ENCODE measurements around the gene UPF3B.
"Not testable (repeated sequence)": the region's sequence is repeated elsewhere in the genome, so short reads cannot be mapped to it uniquely, and the experiment has no call there.

UPF3B gene

DNA sequence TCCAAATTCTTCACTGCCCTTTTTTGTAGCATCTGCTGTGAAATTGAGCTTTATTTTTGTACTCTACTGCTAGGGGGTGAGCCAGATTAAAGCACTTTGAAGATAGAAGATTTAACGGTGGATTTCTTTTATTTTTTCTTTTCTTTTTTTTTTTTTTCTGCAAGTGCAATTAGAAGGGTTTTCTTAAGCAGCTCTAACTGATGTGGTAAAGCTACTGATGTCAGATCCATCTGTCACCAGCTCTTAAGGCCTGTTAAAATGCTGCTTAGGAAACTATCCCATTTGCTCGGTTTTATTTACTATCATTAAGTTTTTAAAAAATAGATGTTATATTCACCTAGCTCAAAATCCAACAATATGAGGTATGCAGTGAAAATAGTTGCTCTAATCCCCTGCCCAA is 26.0 kb upstream of the UPF3B start:
- Histone ChIP-seq H3K36me3 (ENCODE audit: insufficient read depth, low read depth, low read length) (peaks cover 15% of the 10 kb centered on the region; the same call in 1 of the 2 replicates), H3K4me3 (ENCODE audit: low read length) (no peak overlapping the region), H3K27me3 (ENCODE audit: insufficient read depth, low read length) (no peaks in the 10 kb centered on the region), H3K27ac (ENCODE audit: low read length) (no peak overlapping the region), H3K9ac (ENCODE audit: low read depth, low read length) (no peak overlapping the region), H3K4me1 (ENCODE audit: insufficient read depth, low read length) (no peaks in the 10 kb centered on the region), H3K9me3 (ENCODE audit: insufficient read depth, low read depth, low read length) (no peaks in the 10 kb centered on the region)

DNA sequence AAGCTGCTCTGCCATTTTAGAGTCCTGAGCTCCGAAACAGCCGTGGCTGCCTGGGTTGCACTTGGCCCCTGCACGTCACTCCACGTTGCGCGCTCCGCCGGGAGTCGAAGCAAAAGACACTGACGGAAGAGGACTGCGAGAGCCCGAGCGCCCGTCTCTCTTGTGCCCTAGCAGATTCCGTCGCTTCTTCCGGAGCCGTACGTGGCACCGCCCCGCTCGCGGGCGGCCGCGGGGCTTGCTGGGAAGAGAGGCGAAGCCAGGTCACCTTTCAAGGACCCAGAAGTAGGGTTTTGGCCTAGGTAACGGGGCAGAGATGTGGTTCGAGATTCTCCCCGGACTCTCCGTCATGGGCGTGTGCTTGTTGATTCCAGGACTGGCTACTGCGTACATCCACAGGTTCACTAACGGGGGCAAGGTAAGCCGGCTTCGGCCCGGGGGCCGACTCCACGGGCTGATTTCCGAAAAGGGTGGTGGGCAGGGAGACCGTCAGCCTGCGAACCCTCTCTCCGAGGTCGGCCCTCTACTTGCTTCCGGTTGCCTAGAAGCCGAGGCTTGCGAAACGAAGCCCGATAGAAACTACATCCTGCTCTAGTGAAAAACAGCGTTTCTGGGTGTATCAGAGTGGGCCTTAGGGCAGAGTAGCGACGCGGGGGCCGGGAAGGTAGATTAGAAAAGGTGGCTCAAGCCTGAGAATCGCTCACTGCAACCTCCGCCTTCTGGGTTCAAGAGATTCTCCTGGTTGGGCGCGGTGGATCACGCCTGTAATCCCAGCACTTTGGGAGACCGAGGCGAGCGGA is 19.0 kb upstream of the UPF3B start, which contains the start of the genes NDUFA1 and RNF113A:
TSS of gene NDUFA1 (plus strand) at position 234 of the 797 bp plus-strand sequence. CDS start at position 314, 80 bp downstream.
TSS of gene RNF113A (minus strand) at position 135 of the 797 bp plus-strand sequence. CDS start at position 15, 120 bp downstream.
- no peaks in the 10 kb centered on the region for H3K4me1 ChIP-seq (ENCODE audit: insufficient read depth, low read length)
- peak within 1 kb of the TSS; percentile 83 for H3K4me3 ChIP-seq (ENCODE audit: low read length)
- H3K9ac ChIP-seq (ENCODE audit: low read depth, low read length) = peak within 1 kb of the TSS; percentile 89
- no peaks in the 10 kb centered on the region; the same call in 1 of the 2 replicates for H3K27me3 ChIP-seq (ENCODE audit: insufficient read depth, low read length)
- peak within 1 kb of the TSS; percentile 70 for H3K27ac ChIP-seq (ENCODE audit: low read length)
- peaks cover 10% of the 10 kb centered on the region; the same call in 1 of the 2 replicates for H3K36me3 ChIP-seq (ENCODE audit: insufficient read depth, low read depth, low read length)
- no peaks in the 10 kb centered on the region for H3K9me3 ChIP-seq (ENCODE audit: insufficient read depth, low read depth, low read length)

DNA sequence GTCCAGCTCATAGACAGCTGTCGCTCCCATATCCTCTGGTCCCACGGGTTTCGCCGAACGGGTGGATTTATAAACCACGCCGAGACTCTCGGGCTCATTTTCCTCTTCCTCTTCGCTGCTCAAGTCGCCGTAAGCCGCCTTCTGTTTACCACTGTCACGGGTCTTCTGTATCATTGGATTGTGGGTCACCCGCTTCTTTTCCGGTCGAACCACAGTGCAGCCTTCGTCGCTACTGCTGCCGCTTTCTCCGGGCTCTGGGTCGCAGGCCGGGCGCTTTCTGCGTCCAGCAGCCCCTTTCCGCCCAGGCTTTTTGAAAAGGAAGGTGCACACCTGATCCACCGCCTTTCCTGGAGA is 18.5 kb upstream of the UPF3B start:
- Histone ChIP-seq H3K27me3 (ENCODE audit: insufficient read depth, low read length) (no peaks in the 10 kb centered on the region; the same call in 1 of the 2 replicates), H3K4me1 (ENCODE audit: insufficient read depth, low read length) (no peaks in the 10 kb centered on the region), H3K9ac (ENCODE audit: low read depth, low read length) (peak overlapping the region; percentile 89; the same call in 1 of the 2 replicates), H3K9me3 (ENCODE audit: insufficient read depth, low read depth, low read length) (no peaks in the 10 kb centered on the region), H3K36me3 (ENCODE audit: insufficient read depth, low read depth, low read length) (peaks cover 6% of the 10 kb centered on the region; the same call in 1 of the 2 replicates), H3K4me3 (ENCODE audit: low read length) (peak overlapping the region; percentile 83), H3K27ac (ENCODE audit: low read length) (no peak overlapping the region)

DNA sequence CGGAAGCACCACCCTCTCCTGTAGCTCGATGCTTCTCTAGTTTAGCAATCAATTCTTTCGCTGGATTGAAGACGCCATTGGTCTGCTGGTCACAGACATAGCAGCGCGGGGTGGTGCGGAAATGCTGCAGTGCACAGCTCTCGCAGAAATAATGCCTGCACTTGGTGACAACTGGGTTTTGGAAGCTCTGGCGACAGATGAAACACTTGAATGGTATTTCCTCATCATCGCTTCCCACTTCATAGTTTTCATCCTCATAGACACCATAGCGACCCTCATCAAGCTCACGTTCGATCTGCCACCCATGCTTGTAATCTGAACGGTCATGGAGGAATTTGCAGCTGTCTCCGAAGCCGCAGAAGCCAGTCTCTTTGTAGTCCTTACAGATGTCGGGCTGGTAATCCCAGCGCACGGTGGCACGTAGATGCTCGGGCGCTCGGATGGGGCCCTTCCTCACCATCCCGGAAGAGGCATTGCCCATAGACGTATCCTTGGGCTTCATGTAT is 17.9 kb upstream of the UPF3B start:
- Histone ChIP-seq H3K36me3 (ENCODE audit: insufficient read depth, low read depth, low read length) (peaks cover 3% of the 10 kb centered on the region; the same call in 1 of the 2 replicates), H3K27me3 (ENCODE audit: insufficient read depth, low read length) (no peaks in the 10 kb centered on the region; the same call in 1 of the 2 replicates), H3K4me1 (ENCODE audit: insufficient read depth, low read length) (no peaks in the 10 kb centered on the region), H3K9ac (ENCODE audit: low read depth, low read length) (peak overlapping the region; percentile 89; the same call in 1 of the 2 replicates), H3K27ac (ENCODE audit: low read length) (no peak overlapping the region), H3K4me3 (ENCODE audit: low read length) (peak overlapping the region; percentile 83), H3K9me3 (ENCODE audit: insufficient read depth, low read depth, low read length) (no peaks in the 10 kb centered on the region)

DNA sequence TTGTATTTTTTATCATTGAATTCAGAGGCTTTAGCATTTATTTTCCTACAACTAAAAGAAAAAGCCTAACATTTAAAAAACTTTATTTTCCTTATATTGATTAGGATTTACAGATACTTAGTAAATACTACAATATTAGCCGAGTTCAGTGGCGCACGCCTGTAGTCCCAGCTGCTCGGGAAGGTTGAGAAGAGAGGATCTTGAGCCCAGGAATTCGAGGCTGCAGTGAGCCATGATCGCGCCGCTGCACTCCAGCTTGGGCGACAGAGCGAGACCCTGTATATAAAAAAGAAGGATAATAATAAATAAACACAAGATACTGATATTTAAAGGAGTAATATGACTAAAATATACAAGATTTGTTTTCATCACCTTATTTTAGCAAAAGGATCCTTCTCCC is 681 bp upstream of the UPF3B start:
- H3K4me1 ChIP-seq (ENCODE audit: insufficient read depth, low read length) = no peaks in the 10 kb centered on the region; the same call in 1 of the 2 replicates
- H3K9me3 ChIP-seq (ENCODE audit: insufficient read depth, low read depth, low read length) = no peaks in the 10 kb centered on the region
- no peaks in the 10 kb centered on the region for H3K27me3 ChIP-seq (ENCODE audit: insufficient read depth, low read length)
- peak overlapping the region; percentile 56 for H3K4me3 ChIP-seq (ENCODE audit: low read length)
- no peak overlapping the region for H3K27ac ChIP-seq (ENCODE audit: low read length)
- peak overlapping the region; percentile 74; the same call in 1 of the 2 replicates for H3K9ac ChIP-seq (ENCODE audit: low read depth, low read length)
- peaks cover 28% of the 10 kb centered on the region for H3K36me3 ChIP-seq (ENCODE audit: insufficient read depth, low read depth, low read length)

DNA sequence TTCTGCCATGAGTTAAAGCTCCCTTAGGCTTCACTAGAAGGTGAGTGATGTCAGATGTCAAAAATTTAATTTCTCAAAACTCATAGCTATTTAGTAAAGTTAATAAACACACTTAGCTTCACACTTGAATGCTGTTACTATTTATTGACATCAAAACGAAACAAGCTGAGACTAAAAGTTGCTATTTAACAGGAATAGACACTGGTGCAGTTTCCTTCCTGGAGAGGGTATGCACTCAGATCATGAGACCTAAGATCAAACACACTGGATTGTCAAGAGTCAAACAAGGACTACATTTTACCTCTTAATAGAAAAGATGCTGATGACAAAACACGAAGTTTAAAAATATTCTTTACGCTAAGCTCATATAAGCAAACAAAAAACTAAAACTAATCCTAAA is 18.9 kb downstream of the UPF3B start:
- H3K9ac ChIP-seq (ENCODE audit: low read depth, low read length) = no peak overlapping the region
- no peaks in the 10 kb centered on the region for H3K9me3 ChIP-seq (ENCODE audit: insufficient read depth, low read depth, low read length)
- H3K27me3 ChIP-seq (ENCODE audit: insufficient read depth, low read length) = no peaks in the 10 kb centered on the region
- H3K27ac ChIP-seq (ENCODE audit: low read length) = no peak overlapping the region
- H3K36me3 ChIP-seq (ENCODE audit: insufficient read depth, low read depth, low read length) = peaks cover 84% of the 10 kb centered on the region
- H3K4me1 ChIP-seq (ENCODE audit: insufficient read depth, low read length) = no peaks in the 10 kb centered on the region
- no peak overlapping the region for H3K4me3 ChIP-seq (ENCODE audit: low read length)

DNA sequence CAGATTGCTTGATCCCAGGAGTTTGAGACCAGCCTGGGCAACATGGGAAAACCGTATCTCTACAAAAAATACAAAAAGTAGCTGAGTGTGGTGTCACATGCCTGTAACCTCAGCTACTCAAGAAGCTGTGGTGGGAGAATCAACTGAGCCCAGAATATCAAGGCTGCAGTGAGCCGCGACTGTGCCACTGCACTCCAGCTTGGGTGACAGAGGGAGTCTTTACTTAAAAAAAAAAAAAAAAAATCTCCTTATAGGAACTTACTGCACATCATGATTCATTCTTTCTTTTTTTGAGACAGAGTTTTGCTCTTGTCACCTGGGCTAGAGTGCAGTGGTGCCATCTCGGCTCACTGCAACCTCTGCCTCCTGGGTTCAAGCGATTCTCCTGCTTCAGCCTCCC is 24.3 kb downstream of the UPF3B start:
- H3K4me1 ChIP-seq (ENCODE audit: insufficient read depth, low read length) = no peaks in the 10 kb centered on the region

DNA sequence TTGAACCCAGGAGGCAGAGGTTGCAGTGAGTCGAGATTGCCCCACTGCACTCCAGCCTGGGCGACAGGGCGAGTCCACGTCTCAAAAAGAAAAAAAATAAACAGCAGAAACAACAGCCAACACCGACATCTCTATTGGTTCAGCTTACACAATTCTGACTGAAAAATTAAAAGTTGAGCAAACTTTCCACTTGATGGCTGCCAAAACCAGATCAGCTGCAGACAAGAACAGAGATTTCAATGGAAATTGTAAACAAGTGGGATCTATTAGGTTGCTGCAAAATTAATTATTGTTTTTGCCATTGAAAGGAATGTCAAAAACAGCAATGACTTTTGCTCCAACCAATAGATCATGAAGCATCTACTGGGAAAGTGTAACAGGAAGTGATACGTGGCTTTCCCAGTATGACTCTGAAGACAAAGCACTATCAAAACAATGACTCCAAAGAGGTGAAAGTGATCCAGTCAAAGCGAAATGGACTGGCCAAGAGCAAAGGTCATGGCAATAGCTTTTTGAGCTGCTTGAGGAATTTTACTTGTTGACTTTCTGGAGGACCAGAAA is 26.3 kb downstream of the UPF3B start:
- Histone ChIP-seq H3K4me3 (ENCODE audit: low read length) (no peak overlapping the region), H3K9me3 (ENCODE audit: insufficient read depth, low read depth, low read length) (no peaks in the 10 kb centered on the region), H3K27ac (ENCODE audit: low read length) (no peak overlapping the region), H3K9ac (ENCODE audit: low read depth, low read length) (no peak overlapping the region; the same call in 1 of the 2 replicates), H3K36me3 (ENCODE audit: insufficient read depth, low read depth, low read length) (peaks cover 21% of the 10 kb centered on the region; the same call in 1 of the 2 replicates), H3K4me1 (ENCODE audit: insufficient read depth, low read length) (no peaks in the 10 kb centered on the region), H3K27me3 (ENCODE audit: insufficient read depth, low read length) (no peaks in the 10 kb centered on the region)

More for the DNA sequence above, 24.3 kb downstream of the UPF3B start:
- Histone ChIP-seq H3K4me3 (ENCODE audit: low read length) (no peak overlapping the region), H3K9me3 (ENCODE audit: insufficient read depth, low read depth, low read length) (no peaks in the 10 kb centered on the region), H3K36me3 (ENCODE audit: insufficient read depth, low read depth, low read length) (peaks cover 37% of the 10 kb centered on the region), H3K27me3 (ENCODE audit: insufficient read depth, low read length) (no peaks in the 10 kb centered on the region), H3K27ac (ENCODE audit: low read length) (no peak overlapping the region), H3K9ac (ENCODE audit: low read depth, low read length) (no peak overlapping the region)

DNA sequence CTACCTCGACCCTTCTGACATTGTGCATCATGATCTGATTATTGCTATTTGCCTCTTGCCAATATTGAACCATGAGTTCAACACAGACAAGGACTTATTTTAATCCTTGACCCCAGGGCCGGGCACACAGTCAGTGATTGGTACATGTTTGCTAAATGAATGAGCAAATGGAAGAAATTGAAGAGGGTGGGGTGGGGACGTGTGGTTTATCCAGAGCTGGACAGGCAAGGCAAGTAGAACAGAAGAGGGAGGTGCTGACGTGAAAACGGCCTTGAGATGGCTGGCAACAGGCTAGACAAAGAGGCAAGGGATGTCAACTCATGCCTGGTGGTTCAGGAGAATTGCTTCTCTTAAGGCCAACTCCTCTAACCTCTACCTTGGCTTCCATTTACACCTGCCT is 28.5 kb downstream of the UPF3B start:
- H3K4me1 ChIP-seq (ENCODE audit: insufficient read depth, low read length); H3K27me3 ChIP-seq (ENCODE audit: insufficient read depth, low read length); H3K36me3 ChIP-seq (ENCODE audit: insufficient read depth, low read depth, low read length); H3K27ac ChIP-seq (ENCODE audit: low read length); H3K9me3 ChIP-seq (ENCODE audit: insufficient read depth, low read depth, low read length); H3K9ac ChIP-seq (ENCODE audit: low read depth, low read length); H3K4me3 ChIP-seq (ENCODE audit: low read length): not testable (repeated sequence)

DNA sequence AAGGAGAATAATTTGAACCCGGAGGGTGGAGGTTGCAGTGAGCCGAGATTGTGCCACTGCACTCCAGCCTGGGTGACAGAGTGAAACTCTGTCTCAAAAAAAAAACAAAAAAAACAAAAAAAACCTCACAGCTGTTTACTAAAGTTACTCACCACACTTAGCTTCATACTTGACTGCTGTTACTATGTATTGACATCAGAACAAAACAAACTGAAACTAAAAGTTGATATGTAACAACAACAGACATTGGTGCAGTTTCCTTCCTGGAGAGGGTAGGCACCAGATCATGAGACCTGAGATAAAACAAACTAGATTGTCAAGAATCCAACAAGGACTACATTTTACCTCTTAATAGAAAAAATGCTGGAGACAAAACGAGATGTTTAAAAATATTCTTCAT is 31.1 kb downstream of the UPF3B start:
- not testable (repeated sequence) for H3K9me3 ChIP-seq (ENCODE audit: insufficient read depth, low read depth, low read length)

DNA sequence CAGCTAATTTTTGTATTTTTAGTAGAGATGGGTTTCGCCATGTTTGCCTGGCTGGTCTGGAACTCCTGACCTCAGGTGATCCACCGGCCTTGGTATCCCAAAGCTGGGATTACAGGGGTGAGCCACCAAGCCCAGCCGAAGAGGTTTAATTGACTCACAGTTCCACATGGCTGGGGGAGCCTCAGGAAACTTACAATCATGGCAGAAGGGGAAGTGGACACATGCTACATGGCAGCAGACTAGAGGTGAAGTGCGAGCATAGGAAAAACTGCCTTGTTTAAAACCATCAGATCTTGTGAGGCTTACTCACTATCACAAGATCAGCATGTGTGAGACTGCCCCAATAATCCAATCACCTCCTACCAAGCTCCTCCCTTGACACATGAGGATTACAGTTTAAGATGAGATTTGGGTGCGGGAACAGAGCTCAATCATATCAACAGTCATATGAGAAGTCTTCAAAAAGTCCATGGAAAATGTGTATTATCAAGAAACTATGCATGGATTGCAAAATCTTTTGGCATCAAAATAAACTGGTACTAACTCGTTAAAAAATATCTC is 35.6 kb downstream of the UPF3B start:
- H3K36me3 ChIP-seq (ENCODE audit: insufficient read depth, low read depth, low read length) = no peaks in the 10 kb centered on the region
- H3K27me3 ChIP-seq (ENCODE audit: insufficient read depth, low read length) = no peaks in the 10 kb centered on the region
- H3K4me3 ChIP-seq (ENCODE audit: low read length) = no peak overlapping the region
- H3K9ac ChIP-seq (ENCODE audit: low read depth, low read length) = no peak overlapping the region
- no peaks in the 10 kb centered on the region for H3K9me3 ChIP-seq (ENCODE audit: insufficient read depth, low read depth, low read length)
- no peak overlapping the region for H3K27ac ChIP-seq (ENCODE audit: low read length)
- no peaks in the 10 kb centered on the region for H3K4me1 ChIP-seq (ENCODE audit: insufficient read depth, low read length)

More for the DNA sequence above, 31.1 kb downstream of the UPF3B start:
- not testable (repeated sequence) for H3K4me3 ChIP-seq (ENCODE audit: low read length); H3K27ac ChIP-seq (ENCODE audit: low read length); H3K9ac ChIP-seq (ENCODE audit: low read depth, low read length); H3K27me3 ChIP-seq (ENCODE audit: insufficient read depth, low read length); H3K36me3 ChIP-seq (ENCODE audit: insufficient read depth, low read depth, low read length); H3K4me1 ChIP-seq (ENCODE audit: insufficient read depth, low read length)

All from iPS-20b (cell line).